Fibroblast of skin of left biceps (primary cell): ENCODE measurements around the gene CADM2.

Experiments used
- DNase-seq, 2 experiments: peaks; one replicate each; pipeline ENCODE4 v3.0.0-alpha.2; 2013; ENCODE audit warnings: low read depth in 2 of 2

Gene CADM2

GRCh38 chr3:85321892-85322291 is 363.1 kb downstream of the CADM2 start:
- DNase-seq, result no peak

GRCh38 chr3:85330071-85330470 is 371.3 kb downstream of the CADM2 start:
- DNase-seq, result no peak

DNA sequence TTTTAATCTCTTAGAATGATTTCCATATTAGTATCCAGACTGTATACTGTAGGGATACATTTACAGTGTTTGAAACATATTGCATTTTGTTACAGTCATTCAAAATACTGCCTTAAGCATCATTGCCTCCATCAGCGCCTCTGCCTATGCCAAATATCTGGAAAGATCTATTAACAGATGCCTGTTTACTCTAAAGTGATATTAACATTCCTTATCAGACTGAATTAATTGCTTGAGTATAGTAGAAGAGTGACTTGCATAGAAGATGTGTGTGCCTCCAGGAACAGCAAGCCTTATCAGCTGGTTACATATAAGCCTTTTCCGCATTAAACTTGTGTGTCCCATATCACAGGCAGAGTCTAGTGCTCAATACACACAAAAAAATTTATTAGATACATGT is 379.1 kb downstream of the CADM2 start:
- DNase-seq, result no peak

DNA sequence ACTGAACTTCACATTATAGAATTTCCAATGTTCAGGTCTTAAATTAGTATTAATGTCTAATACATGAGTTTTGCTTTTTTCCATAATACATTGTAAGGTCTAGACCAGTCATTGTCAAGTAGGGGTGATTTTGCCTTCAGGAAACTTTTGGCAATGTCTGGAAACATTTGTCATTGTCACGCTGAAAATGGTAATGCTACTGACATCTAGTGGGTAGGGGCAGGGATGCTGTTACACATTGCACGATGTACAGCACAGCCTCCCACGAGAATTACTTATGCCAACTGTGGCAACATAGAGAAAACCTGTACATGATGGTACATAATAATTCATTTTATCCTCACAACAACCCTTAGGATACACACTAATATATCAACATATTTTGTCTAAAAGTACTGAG is 384.1 kb downstream of the CADM2 start:
- DNase-seq, result no peak

GRCh38 chr3:85355572-85355971 is 396.8 kb downstream of the CADM2 start:
- no peak for DNase-seq

DNA sequence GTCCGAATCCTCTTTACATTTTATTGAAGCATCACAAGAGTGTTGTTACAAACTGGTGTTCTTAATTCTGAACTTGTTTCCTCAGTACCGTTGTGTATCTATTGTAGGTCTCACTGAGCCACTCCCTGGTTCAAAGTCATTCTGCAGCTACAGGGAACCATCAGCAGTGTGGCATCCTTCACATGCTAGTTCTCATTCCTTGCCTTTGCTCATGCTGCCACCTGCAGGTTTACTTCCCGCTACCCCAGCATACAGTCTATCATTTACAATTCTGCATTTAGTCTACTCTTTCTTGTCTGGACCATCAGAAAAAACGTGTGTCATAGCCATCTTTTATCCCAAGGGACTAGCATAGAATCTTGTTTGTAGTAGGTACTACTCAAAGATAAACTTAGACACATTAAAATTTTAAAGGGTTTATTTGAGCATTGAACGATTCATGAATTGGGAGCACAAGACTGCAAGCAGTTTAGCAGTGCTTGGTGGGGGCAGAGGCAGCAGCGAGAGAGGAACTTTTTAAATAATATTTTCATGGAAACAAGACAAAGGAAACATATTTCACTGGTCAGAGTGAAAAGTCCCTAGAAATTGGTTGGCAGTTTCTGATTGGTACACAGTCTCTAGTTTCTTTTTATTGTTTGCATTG is 402.1 kb downstream of the CADM2 start:
- peak in 1 of 2 experiments; percentile 2 for DNase-seq

GRCh38 chr3:85364296-85364909 is 405.6 kb downstream of the CADM2 start:
- no peak for DNase-seq

GRCh38 chr3:85370341-85370740 is 411.6 kb downstream of the CADM2 start:
- no peak for DNase-seq

GRCh38 chr3:85376131-85376530 is 417.3 kb downstream of the CADM2 start:
- DNase-seq, result no peak

DNA sequence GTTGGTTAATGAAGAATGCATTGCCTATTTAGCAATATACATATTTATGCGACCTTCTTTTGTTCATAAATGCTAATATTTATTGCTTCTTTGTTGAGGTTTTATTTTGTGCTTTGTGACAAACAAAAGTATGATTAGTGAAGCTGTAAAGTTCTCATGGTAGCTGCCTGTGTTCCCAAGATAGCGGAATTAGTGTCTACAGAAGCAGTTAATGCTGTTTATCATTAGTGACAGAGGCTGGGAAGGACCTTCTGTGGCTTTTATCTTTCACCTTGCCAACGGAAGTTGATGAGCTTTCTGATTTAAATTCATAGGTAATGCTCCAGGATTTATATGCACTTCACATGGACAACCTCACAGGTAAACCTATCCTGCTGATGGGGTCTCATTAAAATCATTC is 418.3 kb downstream of the CADM2 start:
- no peak for DNase-seq

DNA sequence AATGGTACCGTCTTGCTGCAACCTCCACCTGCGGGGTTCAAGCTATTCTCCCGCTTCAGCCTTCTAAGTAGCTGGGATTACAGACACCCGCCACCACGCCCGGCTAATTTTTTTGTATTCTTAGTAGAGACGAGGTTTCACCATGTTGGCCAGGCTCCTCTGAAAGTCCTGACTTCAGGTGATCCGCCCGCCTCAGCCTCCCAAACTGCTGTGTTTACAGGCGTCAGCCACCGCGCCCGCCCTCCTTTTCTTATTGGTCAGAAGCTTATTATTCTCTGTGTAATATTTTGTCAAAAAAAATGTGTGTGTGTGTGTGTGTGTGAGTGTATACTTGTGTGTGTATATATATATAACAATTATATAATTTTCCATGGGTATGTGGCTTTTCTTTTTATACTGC is 425.6 kb downstream of the CADM2 start:
- DNase-seq, result no peak

DNA sequence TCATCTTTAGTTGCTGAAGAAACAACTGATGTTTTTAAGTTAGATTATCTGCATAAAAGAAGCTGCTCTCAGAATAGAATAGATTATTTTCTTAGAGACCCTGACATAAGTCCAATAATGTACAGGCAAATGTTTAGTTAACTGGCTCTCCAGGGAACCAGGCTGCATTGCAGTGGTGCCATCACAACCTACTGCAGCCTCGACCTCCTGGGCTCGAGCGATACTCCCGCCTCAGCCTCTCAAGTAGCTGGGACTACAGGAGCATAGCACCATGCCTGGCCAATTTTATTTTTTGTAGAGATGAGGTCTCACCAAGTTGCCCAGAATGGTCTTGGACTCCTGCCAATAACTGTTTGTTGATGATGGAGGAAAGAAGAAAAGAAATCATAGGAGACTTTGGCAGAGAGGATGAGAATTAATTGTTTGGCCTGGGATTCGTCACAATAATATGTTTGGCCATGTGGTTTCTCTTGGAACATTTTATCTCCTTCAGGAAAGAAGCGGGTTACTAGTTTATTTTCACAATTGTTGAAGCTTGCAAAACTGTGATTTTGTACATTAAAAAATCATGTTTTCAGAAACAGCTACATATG is 429.2 kb downstream of the CADM2 start:
- no peak for DNase-seq

DNA sequence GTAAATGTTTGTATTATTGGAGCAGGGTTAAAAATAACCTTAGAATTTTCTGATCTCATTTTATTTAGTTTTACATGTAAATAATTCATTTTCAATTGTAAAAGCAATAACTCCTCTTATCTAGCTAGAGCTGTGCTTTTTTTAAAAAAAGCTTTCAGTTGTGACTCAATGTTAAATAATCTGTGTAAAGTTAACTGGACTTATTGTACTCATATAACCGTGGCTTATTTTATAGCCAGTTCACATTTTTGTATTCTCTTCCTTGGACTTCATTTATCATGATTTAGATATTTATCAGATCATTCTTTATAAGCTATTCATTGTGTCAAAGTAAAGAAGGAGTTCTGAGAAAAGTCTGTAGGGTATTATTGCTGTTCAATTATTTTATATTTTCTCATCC is 435.6 kb downstream of the CADM2 start:
- DNase-seq, result no peak

DNA sequence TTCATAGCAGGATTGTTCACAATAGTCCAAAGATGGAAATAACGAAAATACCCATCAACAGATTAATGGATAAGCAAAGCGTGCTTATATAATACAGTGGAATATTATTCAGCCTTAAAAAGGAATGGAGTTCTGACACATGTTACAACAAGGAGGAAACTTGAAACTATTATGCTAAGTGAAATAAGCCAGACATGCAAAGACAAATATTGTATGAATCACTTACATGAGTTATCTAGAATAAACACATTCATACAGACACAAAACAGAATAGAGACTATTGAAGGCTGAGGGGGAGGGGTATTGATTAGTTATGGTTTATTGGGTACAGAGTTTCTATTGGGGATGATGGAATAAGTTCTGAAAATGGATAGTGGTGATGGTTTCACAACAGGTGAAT is 438.6 kb downstream of the CADM2 start:
- no peak for DNase-seq

DNA sequence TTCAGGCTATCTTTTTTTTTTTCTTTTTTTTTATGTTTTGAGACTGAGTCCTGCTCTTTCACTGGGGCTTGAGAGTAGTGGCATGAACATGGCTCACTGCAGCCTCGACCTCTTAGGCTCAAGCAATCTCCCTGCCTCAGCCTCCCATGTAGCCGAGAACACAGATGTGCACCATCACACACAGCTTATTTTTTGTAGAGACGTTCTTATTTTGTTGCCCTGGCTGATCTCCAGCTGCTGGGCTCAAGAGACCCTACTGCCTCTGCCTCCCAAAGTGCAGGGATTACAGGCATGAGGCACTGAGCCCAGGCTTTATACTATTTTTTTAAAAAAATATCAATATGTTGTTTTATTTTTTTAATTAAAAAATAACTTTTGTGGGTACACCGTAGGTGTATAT is 467.3 kb downstream of the CADM2 start:
- DNase-seq, result no peak

DNA sequence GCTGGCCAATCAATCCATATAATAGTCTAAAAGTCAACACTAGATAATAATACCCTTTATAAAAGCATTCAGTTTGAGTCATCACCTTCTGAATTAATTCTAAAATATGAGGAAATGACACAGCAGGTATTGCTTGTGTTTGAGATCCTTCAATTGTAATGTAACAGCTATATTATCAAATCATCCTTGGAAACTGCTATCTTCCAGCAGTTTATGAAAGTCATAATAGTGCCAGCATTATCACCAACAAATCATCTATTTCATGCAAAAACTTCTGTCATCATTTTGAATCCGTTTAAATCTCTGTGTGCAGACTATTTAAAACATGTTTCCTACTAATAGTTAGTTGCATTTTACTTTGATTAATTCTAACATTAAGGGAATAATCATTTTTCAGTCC is 468.7 kb downstream of the CADM2 start:
- no peak for DNase-seq

DNA sequence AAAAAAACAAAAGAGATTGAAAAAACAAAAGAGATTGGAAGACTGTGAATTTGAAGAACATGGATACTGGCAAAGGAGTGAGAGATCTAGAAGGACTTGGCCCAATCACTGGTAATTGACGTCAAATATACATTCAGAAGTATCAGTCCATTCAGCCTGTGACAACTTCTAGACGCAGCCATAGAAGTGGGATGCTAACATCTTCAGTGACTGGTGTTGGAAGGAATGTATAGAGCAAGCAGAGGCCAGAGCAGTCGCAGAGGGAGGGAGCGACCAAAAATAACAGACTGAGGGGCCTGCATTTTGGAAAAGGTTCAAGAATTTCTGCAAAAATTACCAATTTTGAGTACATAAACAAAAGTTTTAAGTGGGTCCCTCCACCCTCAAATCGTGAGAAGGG is 473.3 kb downstream of the CADM2 start:
- no peak for DNase-seq

- DNase-seq, result no peak
These were observed 474.5 kb downstream of the CADM2 start for GRCh38 chr3:85433319-85433718.

DNA sequence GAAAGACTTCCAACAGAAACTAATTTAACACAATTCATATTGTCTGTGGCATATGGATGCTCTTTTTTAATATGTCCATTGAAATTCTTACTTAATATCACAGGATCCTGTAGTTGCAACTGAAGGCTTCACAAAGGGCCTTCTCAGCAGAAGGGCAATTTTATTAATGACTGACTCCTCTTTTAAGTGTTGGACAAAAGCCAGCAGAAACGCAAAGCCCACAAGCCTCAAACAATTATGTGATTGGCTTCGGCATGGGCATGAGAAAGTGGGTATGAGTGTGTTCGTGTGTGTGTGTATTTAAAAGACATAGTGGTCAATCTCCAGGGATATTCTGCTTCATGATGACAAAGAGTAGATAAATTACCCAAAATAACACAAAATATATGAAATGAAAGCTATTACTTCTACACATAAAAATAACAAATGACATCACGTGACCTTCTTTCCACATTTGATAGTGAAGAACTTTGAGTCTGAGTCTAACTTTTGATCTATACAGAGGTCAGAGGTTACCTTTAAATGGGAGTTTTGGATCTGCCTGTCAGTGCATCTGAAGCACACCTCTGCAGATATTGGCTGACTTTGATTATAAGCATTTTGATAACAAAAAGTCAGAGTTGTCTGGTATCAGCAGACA is 496.9 kb downstream of the CADM2 start:
- DNase-seq, result no peak

GRCh38 chr3:85474241-85474640 is 515.5 kb downstream of the CADM2 start:
- no peak for DNase-seq

DNA sequence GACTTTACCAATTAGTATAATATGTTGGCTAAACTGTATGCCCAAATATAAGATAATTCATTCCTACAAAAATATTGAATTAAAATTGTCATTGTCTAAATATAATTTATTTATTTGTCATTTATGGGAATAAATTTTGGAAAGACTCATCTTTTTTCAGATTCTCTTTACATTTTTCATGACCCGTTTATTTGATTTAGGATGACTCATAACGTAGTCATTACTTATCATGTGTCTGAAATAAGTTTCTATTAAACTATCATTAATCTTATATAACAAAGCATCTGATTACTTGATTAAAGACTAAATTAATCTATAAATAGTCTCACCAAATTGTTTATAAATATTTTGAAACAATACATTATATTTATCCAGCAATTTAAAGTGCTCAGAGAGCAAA is 516.6 kb downstream of the CADM2 start:
- DNase-seq, result no peak

GRCh38 chr3:85476891-85477495 is 518.2 kb downstream of the CADM2 start:
- DNase-seq, result no peak
